ENCODE results near the gene RPS6KA5.

RPS6KA5 gene

GRCh38 chr14:90815572-90815821, 244.9 kb downstream of the RPS6KA5 start:
- Histone ChIP-seq H2AFZ (ENCODE audit: low read length) (no peak overlapping the region), H3K4me2 (ENCODE audit: low read depth, low read length) (peak overlapping the region; percentile 73), H3K4me1 (ENCODE audit: low read length) (peaks cover 2% of the 10 kb centered on the region), H3K79me2 (ENCODE audit: low read length) (peaks cover 12% of the 10 kb centered on the region), H3K4me3 (ENCODE audit: low read length) (peak overlapping the region; percentile 57), H4K20me1 (ENCODE audit: insufficient read depth, low read length) (no peaks in the 10 kb centered on the region), H3K9me2 (replicated peaks; ENCODE audit: insufficient read depth, low read length) (no peaks in the 10 kb centered on the region), H3F3A (ENCODE audit: insufficient read depth, low read length) (no peaks in the 10 kb centered on the region), H3K9ac (ENCODE audit: low read length) (peak overlapping the region; percentile 53; the same call in 1 of the 2 replicates), H3K27ac (ENCODE audit: low read length) (no peak overlapping the region), H3K27me3 (replicated peaks; ENCODE audit: insufficient read depth, low read length) (no peaks in the 10 kb centered on the region), H3K36me3 (replicated peaks; ENCODE audit: insufficient read depth, low read length) (no peaks in the 10 kb centered on the region), H3K9me3 (replicated peaks; ENCODE audit: insufficient read depth, low read length) (no peaks in the 10 kb centered on the region)
- no peak for DNase-seq
- TF ChIP-seq EZH2phosphoT487 (IDR thresholded peaks at IDR 0.05; ENCODE audit: low read length) (no peak), EZH2 (optimal IDR thresholded peaks at IDR 0.05; ENCODE audit: low read depth, low read length) (no peak), CTCF (IDR thresholded peaks at IDR 0.05; ENCODE audit: low read length) (no peak)

- H3K4me2 ChIP-seq (ENCODE audit: low read depth, low read length): peak overlapping the region; percentile 73; the same call in 1 of the 2 replicates
- H4K20me1 ChIP-seq (ENCODE audit: insufficient read depth, low read length): no peaks in the 10 kb centered on the region
- DNase-seq: no peak
- H3K4me3 ChIP-seq (ENCODE audit: low read length): peak overlapping the region; percentile 57
- no peaks in the 10 kb centered on the region for H3F3A ChIP-seq (ENCODE audit: insufficient read depth, low read length)
- TF ChIP-seq EZH2phosphoT487 (IDR thresholded peaks at IDR 0.05; ENCODE audit: low read length) (no peak), EZH2 (optimal IDR thresholded peaks at IDR 0.05; ENCODE audit: low read depth, low read length) (no peak), CTCF (IDR thresholded peaks at IDR 0.05; ENCODE audit: low read length) (no peak)
- no peak overlapping the region; the same call in 1 of the 2 replicates for H3K9ac ChIP-seq (ENCODE audit: low read length)
- no peaks in the 10 kb centered on the region for H3K9me2 ChIP-seq (replicated peaks; ENCODE audit: insufficient read depth, low read length)
- no peaks in the 10 kb centered on the region for H3K27me3 ChIP-seq (replicated peaks; ENCODE audit: insufficient read depth, low read length)
- no peaks in the 10 kb centered on the region for H3K4me1 ChIP-seq (ENCODE audit: low read length)
- no peaks in the 10 kb centered on the region for H3K9me3 ChIP-seq (replicated peaks; ENCODE audit: insufficient read depth, low read length)
- peaks cover 12% of the 10 kb centered on the region for H3K79me2 ChIP-seq (ENCODE audit: low read length)
- no peak overlapping the region for H2AFZ ChIP-seq (ENCODE audit: low read length)
- H3K36me3 ChIP-seq (replicated peaks; ENCODE audit: insufficient read depth, low read length): no peaks in the 10 kb centered on the region
- H3K27ac ChIP-seq (ENCODE audit: low read length): no peak overlapping the region
These were observed 245.5 kb downstream of the RPS6KA5 start for GRCh38 chr14:90814806-90815571.

GRCh38 chr14:90813442-90813841, 247.0 kb downstream of the RPS6KA5 start:
- DNase-seq: no peak
- no peaks in the 10 kb centered on the region for H3K36me3 ChIP-seq (replicated peaks; ENCODE audit: insufficient read depth, low read length)
- no peak overlapping the region for H3K4me2 ChIP-seq (ENCODE audit: low read depth, low read length)
- no peak overlapping the region for H3K9ac ChIP-seq (ENCODE audit: low read length)
- no peak overlapping the region for H3K4me3 ChIP-seq (ENCODE audit: low read length)
- H2AFZ ChIP-seq (ENCODE audit: low read length): no peak overlapping the region
- H3K9me2 ChIP-seq (replicated peaks; ENCODE audit: insufficient read depth, low read length): no peaks in the 10 kb centered on the region
- H3K79me2 ChIP-seq (ENCODE audit: low read length): peaks cover 20% of the 10 kb centered on the region
- H3K9me3 ChIP-seq (replicated peaks; ENCODE audit: insufficient read depth, low read length): no peaks in the 10 kb centered on the region
- no peak overlapping the region for H3K27ac ChIP-seq (ENCODE audit: low read length)
- peaks cover 6% of the 10 kb centered on the region; the same call in 1 of the 2 replicates for H3K4me1 ChIP-seq (ENCODE audit: low read length)
- H3K27me3 ChIP-seq (replicated peaks; ENCODE audit: insufficient read depth, low read length): no peaks in the 10 kb centered on the region
- no peaks in the 10 kb centered on the region for H3F3A ChIP-seq (ENCODE audit: insufficient read depth, low read length)
- no peak for TF ChIP-seq CTCF (IDR thresholded peaks at IDR 0.05; ENCODE audit: low read length)
- no peak for TF ChIP-seq EZH2phosphoT487 (IDR thresholded peaks at IDR 0.05; ENCODE audit: low read length)
- no peak for TF ChIP-seq EZH2 (optimal IDR thresholded peaks at IDR 0.05; ENCODE audit: low read depth, low read length)
- no peaks in the 10 kb centered on the region for H4K20me1 ChIP-seq (ENCODE audit: insufficient read depth, low read length)
